Endothelial cell of umbilical vein (primary cell): Measurements from ENCODE around the gene XCL2. TPM values are rescaled to one million over a fixed set of nuclear protein-coding genes. Genes with fewer than 3 reads are reported as not detected.

Experiments
- BruUV-seq: library from RNA; stranded (reverse); fragments of 400-500 nt; replicated peaks from 2 replicates; lab custom pipeline; 2021; lab: Mats Ljungman, UMichigan
- CTCF ChIA-PET: fragments of 300-600, 350-600 bp; sonication (Branson Sonifier 250); formaldehyde crosslinking; loops from one replicate; lab custom pipeline; 2021; ENCODE audit warnings: antibody characterized with exemption, inconsistent platforms; lab: Charles Lee
- POLR2A ChIA-PET: fragments of 300-600, 350-600 bp; sonication (Branson Sonifier 250); formaldehyde crosslinking; loops from one replicate; lab custom pipeline; 2021; ENCODE audit warnings: antibody characterized with exemption, inconsistent platforms; lab: Charles Lee
- DNase-seq: peaks from one replicate; pipeline ENCODE4 v3.0.0-alpha.2; 2011; ENCODE audit warnings: low read depth, low spot score
- FAIRE-seq: peaks from 2 replicates; lab custom pipeline; 2011; peaks lifted over from hg19 to GRCh38; lab: Jason Lieb, UNC
- H2AFZ ChIP-seq: 2 replicates; pipeline ENCODE4 v1.6.0; 2012; ENCODE audit warnings: low read depth, low read length, control low read depth, inconsistent platforms
- H3K27ac ChIP-seq: 2 replicates; pipeline ENCODE4 v1.5.1; 2011; ENCODE audit warnings: low read depth, mild to moderate bottlenecking, control low read depth, low read length, moderate library complexity; ENCODE audit not compliant: insufficient read depth
- H3K27me3 ChIP-seq, 2 experiments: 2 replicates each; pipeline versions ENCODE4 v1.6.0 to v1.6.1; 2011; ENCODE audit warnings: low read length in 2 of 2, mixed read lengths in 1 of 2; ENCODE audit not compliant: control insufficient read depth in 2 of 2, insufficient read depth in 2 of 2
- H3K36me3 ChIP-seq, 2 experiments: 2 replicates in 1 of 2; 3 replicates in 1 of 2; pipeline ENCODE4 v1.5.1; 2011; ENCODE audit warnings: low read length in 2 of 2, mild to moderate bottlenecking in 1 of 2, moderate library complexity in 1 of 2; ENCODE audit not compliant: control insufficient read depth in 2 of 2, insufficient read depth in 2 of 2; ENCODE audit errors: extremely low read depth in 1 of 2
- H3K4me1 ChIP-seq: 3 replicates; pipeline ENCODE4 v1.5.1; 2011; ENCODE audit warnings: mild to moderate bottlenecking, low read length; ENCODE audit not compliant: control insufficient read depth, insufficient read depth; ENCODE audit errors: extremely low read depth
- H3K4me2 ChIP-seq: 2 replicates; pipeline ENCODE4 v1.6.1; 2011; ENCODE audit warnings: low read length, control low read depth, mixed read lengths; ENCODE audit not compliant: insufficient read depth
- H3K4me3 ChIP-seq, 3 experiments: fragments of 200-600 bp in 1 of 3; sonication (generic), shearing (Covaris generic) in 1 of 3; replicated peaks in 1 of 3; 2 replicates each; pipeline ENCODE4 v1.5.1; 2011 to 2016; ENCODE audit warnings: control low read depth in 3 of 3, low read length in 3 of 3, mild to moderate bottlenecking in 2 of 3, inconsistent platforms in 1 of 3, low read depth in 1 of 3, moderate library complexity in 1 of 3; ENCODE audit not compliant: insufficient read depth in 1 of 3
- H3K79me2 ChIP-seq: 2 replicates; pipeline ENCODE4 v1.6.0; 2012; ENCODE audit warnings: low read length, inconsistent platforms; ENCODE audit not compliant: control insufficient read depth, insufficient read depth
- H3K9ac ChIP-seq: replicated peaks from 2 replicates; pipeline ENCODE3; 2011; ENCODE audit warnings: low read length, control low read depth; ENCODE audit not compliant: insufficient read depth; ENCODE audit errors: extremely low read depth
- H3K9me1 ChIP-seq: replicated peaks from 3 replicates; pipeline ENCODE4 v1.6.0; 2011; ENCODE audit warnings: mild to moderate bottlenecking, low read length; ENCODE audit not compliant: control insufficient read depth, insufficient read depth; ENCODE audit errors: extremely low read depth
- H3K9me3 ChIP-seq: replicated peaks from 2 replicates; pipeline ENCODE4 v1.5.1; 2012; ENCODE audit warnings: low read length, inconsistent platforms; ENCODE audit not compliant: control insufficient read depth, insufficient read depth
- H4K20me1 ChIP-seq: replicated peaks from 2 replicates; pipeline ENCODE3; 2011; ENCODE audit warnings: mild to moderate bottlenecking, low read length; ENCODE audit not compliant: control insufficient read depth, insufficient read depth; ENCODE audit errors: extremely low read depth
- CTCF ChIP-seq, 2 donors: IDR thresholded peaks; 1 replicate in 1 of 2; 2 replicates in 1 of 2; pipeline ENCODE4 v1.5.1; 2011; ENCODE audit warnings: low read length in 2 of 2, mild to moderate bottlenecking in 2 of 2, moderate library complexity in 2 of 2, control low read depth in 1 of 2, inconsistent platforms in 1 of 2, low read depth in 1 of 2; ENCODE audit not compliant: insufficient read depth in 1 of 2; ENCODE audit errors: extremely low read depth in 1 of 2
- EZH2 ChIP-seq: IDR thresholded peaks from 2 replicates; pipeline ENCODE4 v1.6.1; 2012; ENCODE audit warnings: borderline replicate concordance, low read depth, mild to moderate bottlenecking, moderate library complexity, low read length, inconsistent platforms; ENCODE audit not compliant: severe bottlenecking
- FOS ChIP-seq: IDR thresholded peaks from 2 replicates; pipeline ENCODE4 v1.6.1; 2011; ENCODE audit warnings: mild to moderate bottlenecking, low read length, moderate library complexity, borderline replicate concordance; ENCODE audit not compliant: insufficient read depth
- GATA2 ChIP-seq: IDR thresholded peaks from 2 replicates; pipeline ENCODE4 v1.7.0; 2011; ENCODE audit warnings: low read depth, mild to moderate bottlenecking, moderate library complexity, mixed read lengths, low read length; ENCODE audit not compliant: insufficient read length, insufficient read depth
- JUN ChIP-seq: IDR thresholded peaks from 2 replicates; pipeline ENCODE4 v1.6.1; 2011; ENCODE audit warnings: borderline replicate concordance, low read depth; ENCODE audit not compliant: insufficient read length, insufficient read depth
- MYC ChIP-seq: IDR thresholded peaks from one replicate; pipeline ENCODE4 v1.6.1; 2011; ENCODE audit warnings: mild to moderate bottlenecking, low read depth, low read length
- POLR2A ChIP-seq: IDR thresholded peaks from 2 replicates; pipeline ENCODE4 v1.6.1; 2012; ENCODE audit warnings: low read depth, mild to moderate bottlenecking, control low read depth, low read length
- POLR2AphosphoS5 ChIP-seq: IDR thresholded peaks from 2 replicates; pipeline ENCODE4 v1.6.1; 2012; ENCODE audit warnings: low read depth, mild to moderate bottlenecking, control low read depth, low read length, moderate library complexity; ENCODE audit not compliant: insufficient read depth
- dilution Hi-C: fragments of 300-500 bp; cut with MboI; formaldehyde crosslinking; loops from one replicate; pipeline ENCODE4 v1.15.0; 2019; ENCODE audit warnings: low sequenced_read_pairs; ENCODE audit not compliant: extremely low pct_ligation_motif_present
- intact Hi-C: fragments of 100-400 bp; cut with micrococcal nuclease; formaldehyde crosslinking; loops from one replicate; pipeline ENCODE4 v1.10.0; 2022
- polyA plus RNA-seq, 4 experiments: library from polyadenylated mRNA; depleted of rRNA in 3 of 4; stranded (reverse) in 3 of 4; unstranded in 1 of 4; fragments of >200 nt; gene quantifications; 2 replicates each; pipeline versions ENCODE4 v1.2.1 to v1.2.3, GENCODE V29; 2011 to 2012; ENCODE audit warnings: missing spikeins in 1 of 4
- total RNA-seq: library from RNA; stranded (reverse); gene quantifications from 2 replicates; pipeline ENCODE4 v1.2.3, GENCODE V29; 2021
- TF ChIP-seq, protein P1 (sequence below): IDR thresholded peaks from 2 replicates; pipeline ENCODE4 v1.6.1; 2011; ENCODE audit not compliant: insufficient read depth, insufficient read length

The XCL2 gene
- total and polyA plus RNA-seq, 2 donors (not counting 3 experiments of a cell fraction or from before 2014, with no cell fraction given) = not detected

- Histone ChIP-seq H3K9ac (no peak overlapping the region), H3K9me1 (no peaks in the 10 kb centered on the region), H3K36me3 (no peaks in the 10 kb centered on the region), H3K4me3 (no peak overlapping the region), H2AFZ (no peak overlapping the region), H3K79me2 (no peaks in the 10 kb centered on the region), H3K27ac (no peak overlapping the region), H3K27me3 (no peaks in the 10 kb centered on the region), H3K4me2 (no peak overlapping the region), H4K20me1 (no peaks in the 10 kb centered on the region), H3K9me3 (no peaks in the 10 kb centered on the region), H3K4me1 (no peaks in the 10 kb centered on the region)
- TF ChIP-seq JUN = no peak
- TF ChIP-seq GATA2 = no peak
- no peak for TF ChIP-seq POLR2AphosphoS5
- TF ChIP-seq, protein P1, sequence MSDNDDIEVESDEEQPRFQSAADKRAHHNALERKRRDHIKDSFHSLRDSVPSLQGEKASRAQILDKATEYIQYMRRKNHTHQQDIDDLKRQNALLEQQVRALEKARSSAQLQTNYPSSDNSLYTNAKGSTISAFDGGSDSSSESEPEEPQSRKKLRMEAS = no peak
- no peak for TF ChIP-seq EZH2
- no peak for TF ChIP-seq FOS
- no peak for TF ChIP-seq POLR2A
- no peak for TF ChIP-seq MYC
- TF ChIP-seq CTCF (IDR thresholded peaks at IDR 0.05; ENCODE audit: extremely low read depth in 1 of 2, insufficient read depth in 1 of 2, low read depth in 1 of 2, low read length in 2 of 2) = no peak
- DNase-seq (no peak), FAIRE-seq (no peak)
- intact Hi-C loops = no loop called here
- BruUV-seq = no TSS peak
- dilution Hi-C loops = no loop called here
- ChIA-PET POLR2A (no interaction called here), CTCF (interaction anchor here (1.5 kb wide), 1 partner anchor 8 kb away, joined by 4 read pairs; no protein-coding TSS in a partner anchor)
These were observed 47.3 kb upstream of the XCL2 start for GRCh38 chr1:168591066-168591465.
